Uterus (tissue), 4 donors: ENCODE measurements around the gene KCNJ10. TPM values are rescaled to one million over a fixed set of nuclear protein-coding genes. Genes with fewer than 3 reads are reported as not detected.

ENCODE experiments used
- DNase-seq, 2 donors: peaks; one replicate each; pipeline ENCODE4 v3.0.0-alpha.2; 2019 to 2020
- H3K27ac ChIP-seq, 2 donors: fragments of 200-600 bp; sonication (generic); 1 replicate in 1 of 2; 2 replicates in 1 of 2; pipeline ENCODE4 v1.5.1; 2016 to 2018
- H3K27me3 ChIP-seq, 2 donors: fragments of 200-600 bp; sonication (generic); one replicate each; pipeline ENCODE4 v1.5.1; 2018 to 2019; ENCODE audit warnings: control low read depth in 1 of 2
- H3K36me3 ChIP-seq, 2 donors: fragments of 200-600 bp; sonication (generic); one replicate each; pipeline ENCODE4 v1.5.1; 2019; ENCODE audit warnings: control low read depth in 1 of 2
- H3K4me1 ChIP-seq, 2 donors: fragments of 200-600 bp; sonication (generic); one replicate each; pipeline ENCODE4 v1.5.1; 2018 to 2019; ENCODE audit warnings: control low read depth in 1 of 2
- H3K4me3 ChIP-seq, 2 donors: fragments of 200-600 bp; sonication (generic); 1 replicate in 1 of 2; 2 replicates in 1 of 2; pipeline ENCODE4 v1.5.1; 2018 to 2019; ENCODE audit warnings: mild to moderate bottlenecking in 1 of 2
- H3K9me3 ChIP-seq, 2 donors: fragments of 200-600 bp; sonication (generic); one replicate each; pipeline ENCODE4 v1.5.1; 2019; ENCODE audit warnings: control low read depth in 1 of 2
- CTCF ChIP-seq, 4 experiments: fragments of 200-600 bp in 2 of 4; fragments of 450-650 bp in 2 of 4; sonication (generic) in 2 of 4; IDR thresholded peaks; one replicate each; pipeline ENCODE4 v1.5.1; 2016 to 2019; ENCODE audit warnings: antibody characterized with exemption in 4 of 4, mild to moderate bottlenecking in 2 of 4, moderate library complexity in 1 of 4
- POLR2A ChIP-seq, 2 donors: fragments of 450-650 bp; IDR thresholded peaks; one replicate each; pipeline ENCODE4 v1.6.1; 2016; ENCODE audit warnings: antibody characterized with exemption in 2 of 2, mild to moderate bottlenecking in 1 of 2, moderate library complexity in 1 of 2
- intact Hi-C: fragments of 100-400 bp; cut with DNase I; formaldehyde crosslinking; loops from one replicate; pipeline ENCODE4 v1.15.1; 2023; ENCODE audit warnings: low total_unique reads
- total RNA-seq, 4 donors: library from RNA; depleted of rRNA in 3 of 4; stranded (reverse); fragments of >200 nt in 3 of 4; gene quantifications; one replicate each; pipeline versions ENCODE4 v1.1.0 to v1.2.4, GENCODE V29; 2014 to 2023
- donor health status: DM: yes; HTN: yes; CAD: no.

The KCNJ10 gene
- total RNA-seq, 4 donors from 2014 or later = 0.58 TPM; not detected in 3

GRCh38 chr1:159986531-159986930 is 83.4 kb downstream of the KCNJ10 start:
- TF ChIP-seq POLR2A (IDR thresholded peaks at IDR 0.05) = no peak
- TF ChIP-seq CTCF (IDR thresholded peaks at IDR 0.05) = no peak
- H3K36me3 ChIP-seq = no peaks in the 10 kb centered on the region
- no peaks in the 10 kb centered on the region for H3K27me3 ChIP-seq
- DNase-seq = no peak
- H3K4me1 ChIP-seq = no peaks in the 10 kb centered on the region
- intact Hi-C loops = no loop called here
- no peak overlapping the region for H3K27ac ChIP-seq
- no peak overlapping the region for H3K4me3 ChIP-seq
- no peaks in the 10 kb centered on the region for H3K9me3 ChIP-seq

DNA sequence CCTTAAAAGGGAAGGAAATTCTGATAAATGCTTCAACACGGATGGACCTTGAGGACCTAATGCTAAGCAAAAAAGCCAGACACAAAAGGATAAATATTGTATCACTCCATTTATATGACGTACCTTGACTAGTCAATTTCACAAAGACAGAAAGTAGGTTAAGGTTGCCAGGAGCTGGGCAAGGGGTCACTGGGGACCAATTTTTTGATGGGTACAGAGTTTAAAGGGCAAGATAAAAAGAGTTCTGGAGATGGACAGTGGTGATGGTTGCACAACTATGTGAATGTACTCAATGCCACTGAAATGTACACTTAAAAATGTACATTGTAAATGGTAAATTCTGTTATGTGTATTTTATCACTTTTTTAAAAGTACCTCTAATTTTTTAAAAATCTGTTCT is 83.9 kb downstream of the KCNJ10 start:
- TF ChIP-seq CTCF (IDR thresholded peaks at IDR 0.05) (no peak), POLR2A (IDR thresholded peaks at IDR 0.05) (no peak)
- DNase-seq = no peak
- intact Hi-C loops = no loop called here

GRCh38 chr1:159985473-159985872 is 84.5 kb downstream of the KCNJ10 start:
- H3K27me3 ChIP-seq = no peaks in the 10 kb centered on the region
- no peak overlapping the region for H3K4me3 ChIP-seq
- DNase-seq = no peak
- no peak for TF ChIP-seq CTCF (IDR thresholded peaks at IDR 0.05)
- no peak for TF ChIP-seq POLR2A (IDR thresholded peaks at IDR 0.05)
- H3K27ac ChIP-seq = no peak overlapping the region
- intact Hi-C loops = no loop called here
- no peaks in the 10 kb centered on the region for H3K36me3 ChIP-seq
- no peaks in the 10 kb centered on the region for H3K4me1 ChIP-seq
- H3K9me3 ChIP-seq = no peaks in the 10 kb centered on the region

More for the DNA sequence above, 83.9 kb downstream of the KCNJ10 start:
- H3K27ac ChIP-seq = no peak overlapping the region
- H3K4me1 ChIP-seq = no peaks in the 10 kb centered on the region
- H3K36me3 ChIP-seq = no peaks in the 10 kb centered on the region
- no peaks in the 10 kb centered on the region for H3K9me3 ChIP-seq
- H3K27me3 ChIP-seq = no peaks in the 10 kb centered on the region
- H3K4me3 ChIP-seq = no peak overlapping the region

DNA sequence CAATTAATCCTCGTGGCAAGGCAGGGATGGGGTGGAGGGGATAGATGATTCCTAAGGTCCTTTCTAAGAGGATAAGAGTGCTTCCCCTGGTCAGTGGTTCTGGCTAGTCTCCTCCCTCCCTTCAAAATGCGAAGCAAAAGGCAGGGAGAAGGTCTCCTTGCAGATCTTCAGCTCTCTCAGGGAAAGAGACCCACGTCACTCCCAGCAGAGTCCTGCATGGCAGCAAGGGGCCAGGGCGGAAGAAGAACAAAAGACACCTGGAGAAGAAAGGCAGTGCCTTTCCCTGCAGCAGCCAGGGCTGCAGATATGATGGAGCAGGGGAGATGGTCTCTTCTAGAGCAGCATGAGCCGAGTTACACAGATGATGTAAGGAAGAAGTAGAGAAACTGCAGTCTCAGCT is 86.3 kb downstream of the KCNJ10 start:
- H3K4me3 ChIP-seq = no peak overlapping the region
- no peaks in the 10 kb centered on the region for H3K9me3 ChIP-seq
- intact Hi-C loops = no loop called here
- H3K36me3 ChIP-seq = no peaks in the 10 kb centered on the region
- H3K4me1 ChIP-seq = no peaks in the 10 kb centered on the region
- H3K27ac ChIP-seq = no peak overlapping the region
- TF ChIP-seq POLR2A (IDR thresholded peaks at IDR 0.05) (no peak), CTCF (IDR thresholded peaks at IDR 0.05) (no peak)
- DNase-seq = no peak
- no peaks in the 10 kb centered on the region for H3K27me3 ChIP-seq

GRCh38 chr1:159982280-159982679 is 87.7 kb downstream of the KCNJ10 start:
- no peak for DNase-seq
- no peaks in the 10 kb centered on the region for H3K36me3 ChIP-seq
- intact Hi-C loops = no loop called here

More at GRCh38 chr1:159982280-159982679, 87.7 kb downstream of the KCNJ10 start:
- Histone ChIP-seq H3K27me3 (no peaks in the 10 kb centered on the region), H3K4me3 (no peak overlapping the region), H3K27ac (no peak overlapping the region), H3K9me3 (no peaks in the 10 kb centered on the region), H3K4me1 (no peaks in the 10 kb centered on the region)
- no peak for TF ChIP-seq CTCF (IDR thresholded peaks at IDR 0.05)
- TF ChIP-seq POLR2A (IDR thresholded peaks at IDR 0.05) = no peak
